ENCODE results near the gene RASSF4.
A peak's percentile ranks its signal among the peaks of the same experiment; 100 is the strongest.

The RASSF4 gene

GRCh38 chr10:44948642-44949041, 11.0 kb upstream of the RASSF4 start:
- no peak for DNase-seq

DNA sequence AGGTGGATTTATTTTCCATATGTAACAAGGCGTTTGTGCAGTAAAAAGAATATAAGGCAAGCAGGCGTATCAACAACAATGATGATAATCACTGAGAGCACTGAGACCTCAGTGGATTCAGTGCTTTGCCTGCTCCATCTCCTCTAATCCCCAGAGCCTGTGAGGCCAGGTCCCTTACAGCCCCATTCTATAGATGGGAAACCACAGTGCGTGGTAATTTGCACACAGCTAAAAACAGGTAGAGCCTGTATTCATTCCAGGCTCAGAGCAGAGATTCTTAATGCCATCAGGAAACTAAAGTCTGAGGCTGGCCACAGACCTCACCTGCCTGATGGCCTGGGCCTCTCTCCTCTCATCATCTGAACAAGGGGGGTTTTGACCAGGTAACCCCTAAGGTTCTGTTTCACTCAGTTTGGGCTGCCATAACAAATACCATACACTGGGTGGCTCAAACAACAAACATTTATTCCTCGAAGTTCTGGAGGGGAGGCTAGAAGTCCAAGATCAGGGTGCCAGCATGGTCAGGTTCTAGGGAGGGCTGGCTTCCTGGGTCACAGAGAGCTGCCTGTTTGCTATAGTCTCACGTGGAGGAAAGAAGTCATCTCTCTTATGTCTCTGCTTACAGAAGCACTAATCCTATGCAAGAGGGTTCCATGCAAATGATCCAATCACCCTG, 10.3 kb upstream of the RASSF4 start:
- peak; percentile 52 for DNase-seq

- DNase-seq, result no peak
Observed at GRCh38 chr10:44949915-44950314, 9.7 kb upstream of the RASSF4 start.

DNA sequence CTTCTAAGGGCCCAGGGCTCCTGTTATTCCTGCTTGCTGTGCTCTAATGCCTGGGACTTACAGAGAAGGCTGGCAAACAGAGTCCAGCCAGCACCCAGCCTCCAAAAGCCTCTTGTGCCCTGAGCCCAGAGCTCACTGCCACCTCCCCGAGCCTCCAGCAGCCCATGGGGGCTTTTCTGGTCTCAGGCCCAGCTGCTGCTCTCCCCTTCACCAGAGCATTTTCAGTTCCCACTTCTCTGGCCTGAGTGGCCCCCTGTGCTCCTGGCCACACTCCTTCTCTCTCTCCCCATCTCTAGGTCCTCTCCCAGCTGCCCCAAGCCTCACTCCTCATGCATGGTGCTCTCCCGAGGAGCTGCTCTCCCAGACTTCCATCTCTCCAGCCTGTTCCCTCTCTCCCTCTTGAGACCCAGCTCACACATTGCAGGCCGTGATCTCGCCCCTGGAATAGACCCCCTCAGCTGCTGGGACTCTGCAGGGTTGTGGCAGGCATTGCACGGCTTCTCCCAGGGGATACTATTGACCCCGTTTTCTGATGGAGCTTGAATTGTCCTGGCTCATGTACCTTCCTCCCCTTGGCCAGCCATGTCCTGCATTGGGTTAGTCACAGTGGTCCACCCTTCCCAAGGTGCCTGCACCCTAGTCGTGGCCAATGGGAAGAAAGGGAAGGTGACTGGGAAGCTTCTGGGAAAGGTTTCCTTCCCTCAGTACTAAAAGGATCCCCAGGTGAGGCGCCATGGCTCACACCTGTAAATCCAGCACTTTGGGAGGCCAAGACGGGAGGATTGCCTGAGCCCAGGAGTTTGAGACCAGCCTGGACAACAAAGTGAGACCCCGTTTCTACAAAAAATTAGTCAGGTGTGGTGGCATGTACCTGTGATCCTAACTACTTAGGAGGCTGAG, 9.0 kb upstream of the RASSF4 start:
- DNase-seq, result no peak

DNA sequence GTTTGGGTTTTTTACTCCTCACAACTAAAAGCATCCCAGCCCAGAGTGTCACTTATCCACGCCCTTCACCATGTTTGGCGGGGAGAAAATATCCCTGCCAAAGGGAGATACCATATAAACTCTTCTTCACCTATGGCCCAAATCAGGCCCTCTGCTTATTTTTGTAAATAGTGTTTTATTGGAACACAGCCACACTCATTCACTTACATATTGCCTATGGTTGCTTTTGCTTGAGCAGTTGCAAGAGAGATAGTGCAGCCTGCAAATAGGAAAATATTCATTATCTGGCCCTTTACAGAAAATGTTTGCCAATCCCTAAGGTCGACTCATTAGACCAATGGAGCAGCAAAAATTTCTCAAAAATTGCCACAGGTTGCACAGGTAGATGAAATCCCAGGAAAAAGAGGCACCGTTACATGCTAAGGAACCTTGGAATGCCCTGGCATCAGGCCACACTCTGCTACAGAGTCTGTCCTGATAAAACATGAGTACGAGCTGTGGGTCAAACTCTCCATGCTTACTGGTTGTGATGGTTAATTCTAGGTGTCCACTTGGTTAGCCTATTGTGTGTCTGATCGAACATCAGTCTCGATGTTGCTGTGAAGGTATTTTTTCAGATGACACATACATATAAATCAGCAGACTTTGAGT, 7.9 kb upstream of the RASSF4 start:
- no peak for DNase-seq

GRCh38 chr10:44952779-44953231, 6.8 kb upstream of the RASSF4 start:
- DNase-seq, result peak; percentile 97

DNA sequence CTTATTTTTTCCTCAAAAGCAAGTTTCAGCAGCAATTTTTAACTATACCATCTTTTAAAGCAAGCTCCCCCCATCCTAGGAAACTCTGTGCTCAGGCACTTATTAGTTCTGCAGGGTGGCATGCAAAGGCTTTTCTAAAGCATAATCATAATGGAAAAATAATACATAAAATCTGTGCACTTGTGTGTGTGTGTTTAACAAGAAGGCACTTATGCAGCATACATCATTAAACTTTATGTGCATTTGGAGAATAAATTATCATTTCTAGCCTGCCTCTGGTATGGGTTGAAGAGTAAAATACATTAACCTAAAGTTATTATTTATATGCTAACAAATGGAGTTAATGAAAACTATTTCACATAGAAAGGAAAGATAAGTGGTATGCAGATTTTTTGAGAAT, 5.6 kb upstream of the RASSF4 start:
- DNase-seq, result no peak

- no peak for DNase-seq
Observed at GRCh38 chr10:44954962-44955361, 4.6 kb upstream of the RASSF4 start.

GRCh38 chr10:44955413-44956070, 4.1 kb upstream of the RASSF4 start:
- peak; percentile 59 for DNase-seq

GRCh38 chr10:44956226-44956625, 3.4 kb upstream of the RASSF4 start:
- DNase-seq, result peak; percentile 44

DNA sequence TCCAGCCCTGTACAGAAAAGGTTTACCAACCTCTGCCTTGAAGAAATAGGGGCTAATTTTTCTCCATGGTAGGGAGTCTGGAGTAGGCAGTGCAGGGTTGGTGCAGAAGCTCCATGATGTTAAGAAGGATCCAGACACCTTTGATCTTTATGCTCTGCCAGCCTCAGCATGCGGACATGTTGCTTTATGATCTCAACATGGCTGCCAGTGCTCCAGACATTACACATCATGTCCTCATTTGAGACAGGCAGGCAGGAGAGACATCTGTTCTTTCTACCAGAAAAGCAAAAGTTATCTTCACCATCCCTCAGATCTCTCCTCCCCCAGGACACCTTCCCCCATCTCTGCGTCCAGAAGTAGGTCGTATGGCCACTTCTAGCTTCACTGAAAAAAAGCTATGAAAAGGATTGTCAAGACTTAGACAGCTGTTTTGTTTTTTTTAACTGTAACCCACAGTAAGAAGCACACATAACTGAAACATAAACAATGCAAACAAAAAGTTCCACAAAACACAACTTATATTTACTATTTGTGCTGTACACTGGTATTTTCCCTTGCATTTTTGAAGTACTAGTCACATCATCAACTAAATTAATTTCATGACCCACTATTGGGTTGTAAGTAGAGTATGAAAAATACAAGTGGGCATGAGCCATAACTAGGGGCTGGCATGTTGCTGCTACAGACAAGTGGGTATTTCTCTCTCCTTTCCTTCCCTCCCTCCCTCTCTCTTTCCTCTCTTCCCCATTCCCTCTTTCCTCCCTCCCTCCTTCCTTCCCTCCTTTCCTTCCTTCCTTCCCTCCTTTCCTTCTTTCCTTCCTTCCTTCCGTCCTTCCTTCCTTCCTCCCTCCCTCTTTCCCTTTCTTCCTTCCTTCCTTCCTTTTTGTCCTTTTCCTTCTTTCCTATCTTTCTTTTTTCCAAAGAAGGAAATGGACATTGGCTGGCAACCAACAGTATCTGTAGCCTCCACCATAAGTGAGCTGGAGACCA, 2.6 kb upstream of the RASSF4 start:
- peak; percentile 42 for DNase-seq

DNA sequence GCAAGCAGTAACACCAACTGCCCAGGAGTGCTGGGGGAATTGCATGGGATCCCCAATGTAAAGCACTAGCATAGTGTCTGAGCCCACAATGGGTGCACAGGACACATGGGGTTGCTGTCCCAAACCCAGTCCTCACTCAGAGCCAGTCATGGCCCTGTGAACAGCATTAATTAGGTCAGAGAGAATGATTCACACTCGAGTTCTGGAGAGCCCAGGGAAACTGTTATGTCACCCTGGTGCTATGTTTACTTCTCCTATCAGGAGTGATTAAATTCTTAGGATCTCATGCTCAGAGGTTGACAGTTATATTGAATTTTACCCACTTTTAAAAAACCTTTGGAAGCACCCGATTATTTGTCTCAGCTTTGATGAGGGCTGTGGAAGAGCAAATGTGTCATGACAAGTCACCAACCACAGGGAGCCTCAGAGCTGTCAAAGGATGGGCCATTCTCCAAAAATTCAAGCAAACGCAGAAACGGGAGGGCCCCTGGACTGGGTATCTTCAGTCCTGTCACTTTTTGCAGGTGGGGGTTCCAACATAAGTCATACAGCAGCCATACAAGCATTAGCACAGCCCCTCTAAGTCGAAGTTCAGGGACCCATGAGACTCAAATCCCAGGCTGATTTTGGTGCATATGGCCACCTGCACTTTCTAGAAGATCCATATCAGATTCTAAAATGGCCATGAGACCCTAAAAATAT, 1.3 kb upstream of the RASSF4 start:
- DNase-seq, result peak; percentile 57

DNA sequence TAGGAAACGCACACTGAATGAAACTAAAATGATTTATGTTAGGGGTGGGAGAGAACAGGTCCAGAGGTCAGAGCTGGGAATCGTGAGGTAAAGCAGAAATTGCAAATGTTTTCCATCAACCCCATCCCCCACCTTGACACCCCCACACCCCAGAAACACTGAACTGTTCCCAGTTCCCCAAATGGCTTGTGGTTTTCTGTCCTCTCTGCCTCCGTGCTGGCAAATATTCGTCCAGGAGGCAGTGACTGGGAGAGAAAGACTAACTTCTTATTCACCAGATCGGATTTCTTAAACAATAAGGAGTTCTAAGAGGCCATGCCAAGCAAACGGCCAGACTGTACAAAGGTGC, 730 bp upstream of the RASSF4 start:
- no peak for DNase-seq

- no peak for DNase-seq
Observed at GRCh38 chr10:44960088-44960460, 472 bp downstream of the RASSF4 start.

- DNase-seq, result peak; percentile 48
Observed at GRCh38 chr10:44960482-44961229, 1.1 kb downstream of the RASSF4 start.

GRCh38 chr10:44961230-44961571, 1.6 kb downstream of the RASSF4 start:
- peak; percentile 47 for DNase-seq

GRCh38 chr10:44961931-44962750, 2.5 kb downstream of the RASSF4 start:
- peak; percentile 50 for DNase-seq

GRCh38 chr10:44962870-44963738, 3.5 kb downstream of the RASSF4 start:
- DNase-seq, result peak; percentile 92
